HEK293 (cell line): ENCODE data around the gene TWSG1.

Experiments used
- CTCF ChIA-PET: fragments of 350-600 bp; formaldehyde crosslinking; extraction: SDS; loops from one replicate; lab custom pipeline; 2021; ENCODE audit warnings: antibody characterized with exemption; lab: Yijun Ruan, JAX
- POLR2A ChIA-PET: fragments of 300-600 bp; formaldehyde crosslinking; extraction: SDS; loops from one replicate; lab custom pipeline; 2020; ENCODE audit warnings: antibody characterized with exemption, inconsistent platforms; lab: Yijun Ruan, JAX
- H3K27ac ChIP-seq: fragments of 200-500 bp; sonication (Bioruptor generic); 2 replicates; pipeline ENCODE4 v1.5.1; 2014; ENCODE audit warnings: low read depth, low read length, control low read depth, inconsistent platforms; ENCODE audit errors: extremely low read depth
- H3K36me3 ChIP-seq, 2 experiments: fragments of 200-500 bp in 1 of 2; sonication (Bioruptor generic) in 1 of 2; 1 replicate in 1 of 2; 2 replicates in 1 of 2; pipeline ENCODE4 v1.5.1; 2014 to 2017; ENCODE audit warnings: inconsistent platforms in 2 of 2, low read length in 2 of 2; ENCODE audit not compliant: control insufficient read depth in 2 of 2, insufficient read depth in 1 of 2
- H3K4me1 ChIP-seq: fragments of 200-500 bp; sonication (Bioruptor generic); 2 replicates; pipeline ENCODE4 v1.5.1; 2014; ENCODE audit warnings: mild to moderate bottlenecking, low read length, inconsistent platforms; ENCODE audit not compliant: control insufficient read depth, insufficient read depth
- H3K4me3 ChIP-seq: 2 replicates; pipeline ENCODE4 v1.5.1; 2011; ENCODE audit warnings: low read depth, mild to moderate bottlenecking, control low read depth, low read length, moderate library complexity
- H3K9me3 ChIP-seq: fragments of 200-500 bp; sonication (Bioruptor generic); 2 replicates; pipeline ENCODE4 v1.5.1; 2014; ENCODE audit warnings: low read depth, low read length, inconsistent platforms; ENCODE audit not compliant: control insufficient read depth, insufficient read depth
- GLIS2 ChIP-seq: fragments of 450-650 bp; formaldehyde crosslinking; IDR thresholded peaks from 2 replicates; pipeline ENCODE4 v1.5.1; 2016; ENCODE audit warnings: missing biosample characterization, missing genetic modification characterization
- HOXA7 ChIP-seq: sonication (generic); formaldehyde crosslinking; IDR thresholded peaks from 2 replicates; pipeline ENCODE4 v1.8.1; 2022; ENCODE audit warnings: missing genetic modification reagents, borderline replicate concordance
- HOXD13 ChIP-seq: sonication (generic); formaldehyde crosslinking; IDR thresholded peaks from 2 replicates; pipeline ENCODE4 v1.8.0; 2022; ENCODE audit warnings: missing genetic modification reagents, borderline replicate concordance
- MEIS1 ChIP-seq: sonication (generic); formaldehyde crosslinking; IDR thresholded peaks from 2 replicates; pipeline ENCODE4 v1.8.1; 2022; ENCODE audit warnings: missing genetic modification reagents, mild to moderate bottlenecking, borderline replicate concordance
- MYNN ChIP-seq: fragments of 450-650 bp; formaldehyde crosslinking; IDR thresholded peaks from 2 replicates; pipeline ENCODE4 v1.5.1; 2016; ENCODE audit warnings: missing biosample characterization, missing genetic modification characterization, borderline replicate concordance
- OVOL3 ChIP-seq: fragments of 450-650 bp; formaldehyde crosslinking; IDR thresholded peaks from 2 replicates; pipeline ENCODE4 v1.5.1; 2016; ENCODE audit warnings: missing biosample characterization, missing genetic modification characterization
- PBX3 ChIP-seq: sonication (generic); formaldehyde crosslinking; IDR thresholded peaks from 2 replicates; pipeline ENCODE4 v1.8.1; 2022; ENCODE audit warnings: mild to moderate bottlenecking, moderate library complexity, missing genetic modification reagents
- PRDM1 ChIP-seq: fragments of 450-650 bp; formaldehyde crosslinking; IDR thresholded peaks from 2 replicates; pipeline ENCODE4; 2016; ENCODE audit warnings: missing biosample characterization, missing genetic modification characterization
- ZEB2 ChIP-seq: fragments of 450-650 bp; formaldehyde crosslinking; IDR thresholded peaks from 2 replicates; pipeline ENCODE4 v1.5.1; 2016; ENCODE audit warnings: missing biosample characterization, missing genetic modification characterization
- ZFP69B ChIP-seq: fragments of 450-650 bp; formaldehyde crosslinking; IDR thresholded peaks from 2 replicates; pipeline ENCODE4 v1.5.1; 2016; ENCODE audit warnings: missing biosample characterization, missing genetic modification characterization
- ZNF112 ChIP-seq: fragments of 450-650 bp; formaldehyde crosslinking; IDR thresholded peaks from 2 replicates; pipeline ENCODE4 v1.5.0; 2017; ENCODE audit warnings: missing biosample characterization, missing genetic modification characterization
- ZNF292 ChIP-seq: fragments of 450-650 bp; formaldehyde crosslinking; IDR thresholded peaks from 2 replicates; pipeline ENCODE4 v1.5.1; 2016; ENCODE audit warnings: low read depth, missing biosample characterization, missing genetic modification characterization, borderline replicate concordance
- ZNF324 ChIP-seq: fragments of 450-650 bp; formaldehyde crosslinking; IDR thresholded peaks from 2 replicates; pipeline ENCODE4 v1.5.1; 2016; ENCODE audit warnings: missing biosample characterization, missing genetic modification characterization
- ZNF37A ChIP-seq: fragments of 450-650 bp; IDR thresholded peaks from 2 replicates; pipeline ENCODE4 v1.5.1; 2018; ENCODE audit warnings: missing biosample characterization, missing genetic modification characterization
- ZNF398 ChIP-seq: fragments of 450-650 bp; formaldehyde crosslinking; IDR thresholded peaks from 2 replicates; pipeline ENCODE4 v1.5.1; 2017; ENCODE audit warnings: missing biosample characterization, missing genetic modification characterization
- ZNF473 ChIP-seq: fragments of 450-650 bp; formaldehyde crosslinking; IDR thresholded peaks from 2 replicates; pipeline ENCODE4 v1.5.1; 2017; ENCODE audit warnings: missing biosample characterization, missing genetic modification characterization
- ZNF48 ChIP-seq: fragments of 450-650 bp; formaldehyde crosslinking; IDR thresholded peaks from 2 replicates; pipeline ENCODE4 v1.5.1; 2016; ENCODE audit warnings: missing biosample characterization, missing genetic modification characterization
- ZNF776 ChIP-seq: fragments of 450-650 bp; formaldehyde crosslinking; IDR thresholded peaks from 2 replicates; pipeline ENCODE4 v1.5.0; 2017; ENCODE audit warnings: missing biosample characterization, missing genetic modification characterization, borderline replicate concordance
- ZNF777 ChIP-seq: fragments of 450-650 bp; formaldehyde crosslinking; IDR thresholded peaks from 2 replicates; pipeline ENCODE4 v1.5.1; 2017; ENCODE audit warnings: missing biosample characterization, missing genetic modification characterization, borderline replicate concordance
- ZNF791 ChIP-seq: fragments of 450-650 bp; formaldehyde crosslinking; IDR thresholded peaks from 2 replicates; pipeline ENCODE4 v1.5.1; 2016; ENCODE audit warnings: missing biosample characterization, missing genetic modification characterization
- ZSCAN18 ChIP-seq: fragments of 450-650 bp; formaldehyde crosslinking; IDR thresholded peaks from 2 replicates; pipeline ENCODE4 v1.5.1; 2016; ENCODE audit warnings: missing biosample characterization, missing genetic modification characterization
- ZSCAN30 ChIP-seq: fragments of 450-650 bp; IDR thresholded peaks from 2 replicates; pipeline ENCODE4 v1.5.1; 2018; ENCODE audit warnings: missing biosample characterization, mild to moderate bottlenecking, missing genetic modification characterization, moderate library complexity
- ZXDB ChIP-seq: fragments of 450-650 bp; formaldehyde crosslinking; IDR thresholded peaks from 2 replicates; pipeline ENCODE4 v1.5.1; 2016; ENCODE audit warnings: missing biosample characterization, missing genetic modification characterization
- TF ChIP-seq, protein P1 (sequence below): fragments of 450-650 bp; formaldehyde crosslinking; IDR thresholded peaks from 2 replicates; pipeline ENCODE4 v1.5.1; 2016; ENCODE audit warnings: missing biosample characterization, missing genetic modification characterization
- TF ChIP-seq, protein P2 (sequence below): fragments of 450-650 bp; formaldehyde crosslinking; IDR thresholded peaks from 2 replicates; pipeline ENCODE4 v1.5.1; 2017; ENCODE audit warnings: missing biosample characterization, missing genetic modification characterization

TWSG1 gene

DNA sequence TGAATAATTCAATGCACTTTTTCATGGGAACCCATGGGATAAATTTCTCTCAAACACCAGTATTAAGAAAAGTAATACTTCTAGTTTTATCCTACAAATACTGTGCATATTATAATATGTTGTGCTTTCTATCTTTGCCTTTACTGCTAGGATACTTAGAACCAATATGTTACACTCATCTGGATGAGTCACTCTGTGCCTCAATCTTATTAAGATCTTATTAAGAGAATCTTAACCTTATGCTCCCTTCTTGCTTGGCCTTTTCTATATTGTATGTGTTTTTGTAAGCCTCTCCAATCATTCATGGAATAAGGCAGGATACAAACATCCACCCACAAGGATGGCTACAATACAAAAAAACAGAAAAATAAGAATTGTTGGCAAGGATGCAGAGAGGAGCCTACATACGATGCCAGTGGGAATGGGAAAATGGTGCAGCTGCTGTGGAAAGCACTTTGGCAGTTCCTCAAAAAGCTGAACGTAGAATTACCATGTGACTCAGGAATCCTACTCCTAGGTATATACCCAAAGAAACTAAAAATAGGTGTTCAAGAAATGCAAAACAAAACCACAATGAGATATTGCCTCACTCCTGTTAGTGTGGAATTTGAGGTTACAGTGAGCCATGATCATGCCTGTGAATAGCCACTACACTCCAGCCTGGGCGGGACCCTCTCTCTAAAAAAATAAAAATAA is 10.7 kb upstream of the TWSG1 start:
- ChIA-PET CTCF (no interaction called here), POLR2A (no interaction called here)
- TF ChIP-seq MYNN (tag by site-specific recombination) (no peak), HOXA7 (CRISPR knock-in tag) (no peak), ZNF112 (no peak), ZNF777 (tag by site-specific recombination) (no peak), ZNF48 (tag by site-specific recombination) (no peak), PBX3 (CRISPR knock-in tag) (no peak), ZSCAN18 (tag by site-specific recombination) (no peak), ZEB2 (tag by site-specific recombination) (no peak), HOXD13 (CRISPR knock-in tag) (no peak), OVOL3 (no peak), ZXDB (no peak), ZNF324 (tag by site-specific recombination) (no peak), ZSCAN30 (no peak), ZNF473 (tag by site-specific recombination) (no peak)
- TF ChIP-seq, protein P1, sequence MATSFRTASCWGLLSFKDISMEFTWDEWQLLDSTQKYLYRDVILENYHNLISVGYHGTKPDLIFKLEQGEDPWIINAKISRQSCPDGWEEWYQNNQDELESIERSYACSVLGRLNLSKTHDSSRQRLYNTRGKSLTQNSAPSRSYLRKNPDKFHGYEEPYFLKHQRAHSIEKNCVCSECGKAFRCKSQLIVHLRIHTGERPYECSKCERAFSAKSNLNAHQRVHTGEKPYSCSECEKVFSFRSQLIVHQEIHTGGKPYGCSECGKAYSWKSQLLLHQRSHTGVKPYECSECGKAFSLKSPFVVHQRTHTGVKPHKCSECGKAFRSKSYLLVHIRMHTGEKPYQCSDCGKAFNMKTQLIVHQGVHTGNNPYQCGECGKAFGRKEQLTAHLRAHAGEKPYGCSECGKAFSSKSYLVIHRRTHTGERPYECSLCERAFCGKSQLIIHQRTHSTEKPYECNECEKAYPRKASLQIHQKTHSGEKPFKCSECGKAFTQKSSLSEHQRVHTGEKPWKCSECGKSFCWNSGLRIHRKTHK (tag by site-specific recombination), result no peak
- Histone ChIP-seq H3K4me3 (no peak overlapping the region), H3K27ac (no peak overlapping the region), H3K4me1 (no peaks in the 10 kb centered on the region), H3K9me3 (no peaks in the 10 kb centered on the region), H3K36me3 (no peaks in the 10 kb centered on the region)

DNA sequence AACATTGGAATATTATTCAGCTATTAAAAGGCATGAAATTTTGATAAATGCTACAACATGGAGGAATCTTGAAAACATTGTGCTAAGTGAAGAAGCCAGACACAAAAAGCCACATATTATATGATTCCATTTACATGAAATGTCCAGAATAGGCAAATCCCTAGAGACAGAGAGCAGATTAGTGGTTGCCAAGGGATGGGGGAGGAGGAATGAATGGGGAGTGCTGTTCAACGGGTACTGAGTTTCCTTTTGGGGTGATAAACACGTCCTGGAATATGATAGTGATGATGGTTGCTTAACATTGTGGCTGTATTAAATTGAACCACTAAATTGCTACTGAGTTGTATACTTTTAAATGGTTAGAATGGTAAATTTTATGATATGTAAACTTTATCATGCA is 8.9 kb upstream of the TWSG1 start:
- Histone ChIP-seq H3K4me3 (no peak overlapping the region), H3K9me3 (no peaks in the 10 kb centered on the region), H3K27ac (no peak overlapping the region), H3K36me3 (no peaks in the 10 kb centered on the region), H3K4me1 (no peaks in the 10 kb centered on the region)
- no peak for TF ChIP-seq ZNF48 (tag by site-specific recombination)
- TF ChIP-seq MEIS1 (CRISPR knock-in tag), result no peak
- TF ChIP-seq ZFP69B, result no peak
- ChIA-PET POLR2A (no interaction called here), CTCF (interaction anchor here (0.6 to 0.7 kb wide), 3 partner anchors 82 to 252 kb away, joined by 3 to 4 read pairs (median 3); no protein-coding TSS in a partner anchor)

- CTCF ChIA-PET, result no interaction called here
- no peaks in the 10 kb centered on the region for H3K9me3 ChIP-seq
- H3K4me3 ChIP-seq, result no peak overlapping the region
- POLR2A ChIA-PET, result no interaction called here
- no peaks in the 10 kb centered on the region for H3K36me3 ChIP-seq
- no peaks in the 10 kb centered on the region for H3K4me1 ChIP-seq
- H3K27ac ChIP-seq, result no peak overlapping the region
- TF ChIP-seq GLIS2 (tag by site-specific recombination), result no peak
- TF ChIP-seq PRDM1 (tag by site-specific recombination), result no peak
- no peak for TF ChIP-seq ZNF292 (tag by site-specific recombination)
- TF ChIP-seq ZNF791 (tag by site-specific recombination), result no peak
- TF ChIP-seq, protein P2, sequence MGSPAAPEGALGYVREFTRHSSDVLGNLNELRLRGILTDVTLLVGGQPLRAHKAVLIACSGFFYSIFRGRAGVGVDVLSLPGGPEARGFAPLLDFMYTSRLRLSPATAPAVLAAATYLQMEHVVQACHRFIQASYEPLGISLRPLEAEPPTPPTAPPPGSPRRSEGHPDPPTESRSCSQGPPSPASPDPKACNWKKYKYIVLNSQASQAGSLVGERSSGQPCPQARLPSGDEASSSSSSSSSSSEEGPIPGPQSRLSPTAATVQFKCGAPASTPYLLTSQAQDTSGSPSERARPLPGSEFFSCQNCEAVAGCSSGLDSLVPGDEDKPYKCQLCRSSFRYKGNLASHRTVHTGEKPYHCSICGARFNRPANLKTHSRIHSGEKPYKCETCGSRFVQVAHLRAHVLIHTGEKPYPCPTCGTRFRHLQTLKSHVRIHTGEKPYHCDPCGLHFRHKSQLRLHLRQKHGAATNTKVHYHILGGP, result no peak
- no peak for TF ChIP-seq ZNF776 (tag by site-specific recombination)
- no peak for TF ChIP-seq ZNF398
- TF ChIP-seq ZNF37A (tag by site-specific recombination), result no peak
These were observed 5.8 kb upstream of the TWSG1 start for GRCh38 chr18:9328776-9329175.
